Measurements from ENCODE around the gene OR1D2.
"Not testable (repeated sequence)": the region's sequence is repeated elsewhere in the genome, so short reads cannot be mapped to it uniquely, and the experiment has no call there.

Gene OR1D2

GRCh38 chr17:3104322-3104721 lies at the start of gene OR1D2:
OR1D2 (minus strand) TSS chr17:3104422; CDS start chr17:3092996, 11,426 bp downstream.
- no peak for DNase-seq (ENCODE audit: low spot score)

DNA sequence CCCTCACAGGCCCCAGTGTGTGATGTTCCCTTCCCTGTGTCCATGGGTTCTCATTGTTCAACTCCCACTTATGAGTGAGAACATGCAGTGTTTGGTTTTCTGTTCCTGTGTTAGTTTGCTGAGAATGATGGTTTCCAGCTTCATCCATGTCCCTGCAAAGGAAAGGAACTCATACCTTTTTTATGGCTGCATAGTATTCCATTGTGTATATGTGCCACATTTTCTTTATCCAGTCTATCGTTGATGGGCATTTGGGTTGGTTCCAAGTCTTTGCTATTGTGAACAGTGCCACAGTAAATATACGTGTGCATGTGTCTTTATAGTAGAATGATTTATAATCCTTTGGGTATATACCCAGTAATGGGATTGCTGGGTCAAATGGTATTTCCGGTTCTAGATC lies 33.3 kb upstream of the OR1D2 start:
- DNase-seq (ENCODE audit: low spot score): not testable (repeated sequence)

DNA sequence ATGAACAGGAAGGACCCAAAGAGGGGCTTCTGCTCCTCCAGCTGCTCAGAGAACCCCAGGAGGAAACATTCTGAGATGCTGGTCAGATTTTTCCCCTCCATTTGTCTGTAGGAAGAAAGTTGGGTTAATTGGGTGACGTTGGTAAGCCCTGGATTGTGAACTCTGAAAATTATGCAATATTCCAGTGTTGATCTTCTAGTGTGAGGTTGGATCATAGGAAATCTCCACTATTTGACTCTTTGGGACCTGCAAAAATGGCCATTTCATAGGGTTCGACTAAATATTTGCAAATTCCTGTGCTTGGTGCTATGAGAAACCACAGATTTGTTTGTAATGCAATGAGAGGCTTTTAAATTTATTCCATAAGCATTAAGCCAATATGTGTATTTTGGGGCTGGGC lies 23.2 kb upstream of the OR1D2 start, which contains the start of gene OR1G1:
Gene OR1G1, minus strand, starts transcription at position 101 of the 400 bp plus-strand sequence. Its CDS starts 0 bp downstream, at position 101.
- no peak for DNase-seq (ENCODE audit: low spot score)

DNA sequence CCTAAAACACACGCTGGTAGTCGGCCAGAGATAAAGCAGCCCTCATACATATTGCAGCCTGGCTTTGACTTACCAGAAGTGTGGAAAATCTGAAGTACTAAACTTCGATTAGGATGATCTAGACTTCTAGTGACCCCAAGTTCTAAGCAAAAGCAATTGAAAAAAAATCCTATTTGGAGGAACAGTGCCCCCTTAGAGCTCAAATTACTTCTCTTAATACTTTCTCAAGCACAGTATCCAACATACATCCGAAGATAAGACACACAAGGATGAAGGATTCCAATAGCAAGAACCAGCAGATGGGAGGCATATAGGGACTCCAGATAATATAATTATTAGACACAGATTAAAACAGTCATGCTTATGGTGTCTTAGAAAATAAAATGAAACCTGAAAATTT lies 30.4 kb downstream of the OR1D2 start:
- not testable (repeated sequence) for DNase-seq (ENCODE audit: low spot score)

DNA sequence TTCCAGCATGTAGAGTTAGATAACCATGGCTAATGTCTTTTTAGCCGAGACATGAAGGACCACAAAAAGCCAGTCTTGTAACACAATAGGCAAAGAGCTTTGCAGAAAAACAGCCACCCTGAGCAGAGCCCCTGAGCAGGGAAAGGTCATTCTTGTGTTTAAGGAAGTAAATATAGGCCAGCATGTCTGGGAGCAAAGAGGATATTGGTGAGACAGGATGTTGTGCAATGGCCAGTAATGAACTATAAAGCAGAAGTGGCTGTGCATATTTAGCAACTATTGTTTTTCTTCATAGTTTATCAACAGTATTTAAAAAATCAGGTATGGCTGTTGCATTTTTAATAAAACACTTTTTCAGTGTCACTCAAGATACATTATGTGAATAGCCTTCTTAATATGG lies 39.0 kb downstream of the OR1D2 start:
- not testable (repeated sequence) for DNase-seq (ENCODE audit: low spot score)

GRCh38 chr17:3063507-3063906 lies 40.7 kb downstream of the OR1D2 start, which contains the start of gene OR1D5:
OR1D5 (minus strand) TSS chr17:3063607; CDS start chr17:3063607, 0 bp downstream.
- not testable (repeated sequence) for DNase-seq (ENCODE audit: low spot score)

GRCh38 chr17:3062824-3063377 lies 41.3 kb downstream of the OR1D2 start:
- not testable (repeated sequence) for DNase-seq (ENCODE audit: low spot score)

GRCh38 chr17:3054868-3055267 lies 49.4 kb downstream of the OR1D2 start:
- not testable (repeated sequence) for DNase-seq (ENCODE audit: low spot score)

- no peak for DNase-seq (ENCODE audit: low spot score)
These were observed 54.4 kb downstream of the OR1D2 start for GRCh38 chr17:3049705-3050295.

- peak; percentile 85 for DNase-seq (ENCODE audit: low spot score)
These were observed 55.3 kb downstream of the OR1D2 start for GRCh38 chr17:3048727-3049471.

- no peak for DNase-seq (ENCODE audit: low spot score)
These were observed 57.5 kb downstream of the OR1D2 start for GRCh38 chr17:3046753-3047152.

GRCh38 chr17:3043737-3044365 lies 60.4 kb downstream of the OR1D2 start:
- DNase-seq (ENCODE audit: low spot score): peak; percentile 4

DNA sequence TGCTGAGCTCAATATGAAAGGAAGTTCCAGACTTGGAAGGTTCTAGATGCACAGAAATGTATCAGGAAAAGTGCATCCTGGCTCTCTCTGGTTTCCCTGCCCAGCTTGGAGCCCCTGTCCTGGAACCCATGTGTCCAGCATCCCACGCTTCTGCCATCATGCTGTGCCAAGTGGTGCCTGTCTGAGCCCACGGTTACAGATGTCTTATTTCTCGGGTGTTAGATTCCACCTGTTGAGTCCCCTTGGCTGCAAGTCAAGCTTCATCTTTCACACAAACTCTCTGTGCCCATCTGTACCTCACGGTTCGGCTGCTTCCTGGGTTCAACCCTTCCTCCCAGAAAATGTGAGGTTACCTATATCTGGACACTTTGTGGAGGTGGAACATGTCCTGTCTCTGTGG lies 63.3 kb downstream of the OR1D2 start:
- DNase-seq (ENCODE audit: low spot score): no peak

GRCh38 chr17:3039736-3040135 lies 64.5 kb downstream of the OR1D2 start:
- no peak for DNase-seq (ENCODE audit: low spot score)

GRCh38 chr17:3038941-3039340 lies 65.3 kb downstream of the OR1D2 start:
- no peak for DNase-seq (ENCODE audit: low spot score)

All from D341Med (cell line).